ENCODE results near the gene NRCAM.

The NRCAM gene

DNA sequence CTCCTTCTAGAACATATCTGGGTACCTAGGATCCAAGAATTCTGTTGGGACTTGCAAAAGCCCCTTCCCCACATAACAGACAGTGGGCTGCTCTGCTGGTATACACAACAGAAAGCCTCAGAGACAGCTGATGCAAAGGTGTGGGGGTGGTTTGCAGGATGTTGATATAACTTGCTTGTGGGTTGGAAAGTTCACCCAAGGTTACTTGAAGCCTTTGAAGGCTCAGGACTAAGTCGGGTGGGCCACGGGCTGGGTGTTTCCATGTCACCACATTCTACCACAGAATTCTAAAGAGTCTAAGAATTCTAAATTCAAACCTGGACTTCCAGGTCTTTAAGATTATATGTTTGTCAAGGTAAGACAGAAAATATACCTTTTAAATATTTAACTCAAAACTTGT, 7.4 kb upstream of the NRCAM start (continued):
- TF ChIP-seq, protein P1, sequence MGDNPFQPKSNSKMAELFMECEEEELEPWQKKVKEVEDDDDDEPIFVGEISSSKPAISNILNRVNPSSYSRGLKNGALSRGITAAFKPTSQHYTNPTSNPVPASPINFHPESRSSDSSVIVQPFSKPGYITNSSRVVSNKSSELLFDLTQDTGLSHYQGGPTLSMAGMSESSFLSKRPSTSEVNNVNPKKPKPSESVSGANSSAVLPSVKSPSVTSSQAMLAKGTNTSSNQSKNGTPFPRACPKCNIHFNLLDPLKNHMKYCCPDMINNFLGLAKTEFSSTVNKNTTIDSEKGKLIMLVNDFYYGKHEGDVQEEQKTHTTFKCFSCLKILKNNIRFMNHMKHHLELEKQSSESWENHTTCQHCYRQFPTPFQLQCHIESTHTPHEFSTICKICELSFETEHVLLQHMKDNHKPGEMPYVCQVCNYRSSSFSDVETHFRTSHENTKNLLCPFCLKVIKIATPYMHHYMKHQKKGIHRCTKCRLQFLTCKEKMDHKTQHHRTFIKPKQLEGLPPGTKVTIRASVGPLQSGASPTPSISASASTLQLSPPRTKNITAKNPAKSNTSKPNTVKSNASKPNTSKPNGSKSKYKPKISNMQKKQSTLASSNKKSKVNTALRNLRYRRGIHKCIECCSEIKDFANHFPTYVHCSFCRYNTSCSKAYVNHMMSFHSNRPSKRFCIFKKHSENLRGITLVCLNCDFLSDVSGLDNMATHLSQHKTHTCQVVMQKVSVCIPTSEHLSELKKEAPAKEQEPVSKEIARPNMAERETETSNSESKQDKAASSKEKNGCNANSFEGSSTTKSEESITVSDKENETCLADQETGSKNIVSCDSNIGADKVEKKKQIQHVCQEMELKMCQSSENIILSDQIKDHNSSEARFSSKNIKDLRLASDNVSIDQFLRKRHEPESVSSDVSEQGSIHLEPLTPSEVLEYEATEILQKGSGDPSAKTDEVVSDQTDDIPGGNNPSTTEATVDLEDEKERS (tag by site-specific recombination; IDR thresholded peaks at IDR 0.05): no peak

DNA sequence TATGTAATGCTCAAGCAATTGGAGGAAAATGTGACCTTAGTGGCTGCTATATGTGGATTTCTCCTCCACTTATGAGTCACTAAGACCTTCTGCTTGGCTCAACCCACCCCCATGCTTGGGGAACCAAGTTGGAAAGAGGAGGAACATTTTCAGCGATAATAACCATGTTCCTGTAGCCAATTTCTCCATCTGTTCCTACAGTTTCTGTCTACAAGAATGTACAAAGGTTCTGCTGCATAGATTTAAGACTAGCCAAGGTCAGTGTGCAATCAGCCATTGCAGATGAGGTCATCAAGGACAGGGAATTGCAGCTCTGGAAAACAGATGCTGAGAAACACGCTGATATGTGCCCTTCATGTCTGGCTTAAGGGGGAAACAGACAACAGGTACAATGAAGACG, 5.6 kb upstream of the NRCAM start:
- H3K9me3 ChIP-seq (ENCODE audit: control insufficient read depth, insufficient read depth, low read depth, low read length): no peaks in the 10 kb centered on the region
- TF ChIP-seq ZBTB17 (tag by site-specific recombination; IDR thresholded peaks at IDR 0.05) (peak; percentile 38; the same call in 1 of the 2 replicates), ZNF138 (tag by site-specific recombination; IDR thresholded peaks at IDR 0.05; ENCODE audit: borderline replicate concordance) (no peak), SCRT2 (tag by site-specific recombination; IDR thresholded peaks at IDR 0.05) (no peak), ZNF354C (tag by site-specific recombination; IDR thresholded peaks at IDR 0.05; ENCODE audit: borderline replicate concordance, low read depth) (no peak), ZNF571 (tag by site-specific recombination; IDR thresholded peaks at IDR 0.05) (no peak), ZNF350 (tag by site-specific recombination; IDR thresholded peaks at IDR 0.05) (no peak)
- TF ChIP-seq, protein P2, sequence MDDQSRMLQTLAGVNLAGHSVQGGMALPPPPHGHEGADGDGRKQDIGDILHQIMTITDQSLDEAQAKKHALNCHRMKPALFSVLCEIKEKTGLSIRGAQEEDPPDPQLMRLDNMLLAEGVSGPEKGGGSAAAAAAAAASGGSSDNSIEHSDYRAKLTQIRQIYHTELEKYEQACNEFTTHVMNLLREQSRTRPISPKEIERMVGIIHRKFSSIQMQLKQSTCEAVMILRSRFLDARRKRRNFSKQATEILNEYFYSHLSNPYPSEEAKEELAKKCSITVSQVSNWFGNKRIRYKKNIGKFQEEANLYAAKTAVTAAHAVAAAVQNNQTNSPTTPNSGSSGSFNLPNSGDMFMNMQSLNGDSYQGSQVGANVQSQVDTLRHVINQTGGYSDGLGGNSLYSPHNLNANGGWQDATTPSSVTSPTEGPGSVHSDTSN (CRISPR knock-in tag; IDR thresholded peaks at IDR 0.05): no peak
- TF ChIP-seq, protein P3, sequence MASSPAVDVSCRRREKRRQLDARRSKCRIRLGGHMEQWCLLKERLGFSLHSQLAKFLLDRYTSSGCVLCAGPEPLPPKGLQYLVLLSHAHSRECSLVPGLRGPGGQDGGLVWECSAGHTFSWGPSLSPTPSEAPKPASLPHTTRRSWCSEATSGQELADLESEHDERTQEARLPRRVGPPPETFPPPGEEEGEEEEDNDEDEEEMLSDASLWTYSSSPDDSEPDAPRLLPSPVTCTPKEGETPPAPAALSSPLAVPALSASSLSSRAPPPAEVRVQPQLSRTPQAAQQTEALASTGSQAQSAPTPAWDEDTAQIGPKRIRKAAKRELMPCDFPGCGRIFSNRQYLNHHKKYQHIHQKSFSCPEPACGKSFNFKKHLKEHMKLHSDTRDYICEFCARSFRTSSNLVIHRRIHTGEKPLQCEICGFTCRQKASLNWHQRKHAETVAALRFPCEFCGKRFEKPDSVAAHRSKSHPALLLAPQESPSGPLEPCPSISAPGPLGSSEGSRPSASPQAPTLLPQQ (tag by site-specific recombination; IDR thresholded peaks at IDR 0.05): peak; percentile 61; the same call in 1 of the 2 replicates
- TF ChIP-seq, protein P4, sequence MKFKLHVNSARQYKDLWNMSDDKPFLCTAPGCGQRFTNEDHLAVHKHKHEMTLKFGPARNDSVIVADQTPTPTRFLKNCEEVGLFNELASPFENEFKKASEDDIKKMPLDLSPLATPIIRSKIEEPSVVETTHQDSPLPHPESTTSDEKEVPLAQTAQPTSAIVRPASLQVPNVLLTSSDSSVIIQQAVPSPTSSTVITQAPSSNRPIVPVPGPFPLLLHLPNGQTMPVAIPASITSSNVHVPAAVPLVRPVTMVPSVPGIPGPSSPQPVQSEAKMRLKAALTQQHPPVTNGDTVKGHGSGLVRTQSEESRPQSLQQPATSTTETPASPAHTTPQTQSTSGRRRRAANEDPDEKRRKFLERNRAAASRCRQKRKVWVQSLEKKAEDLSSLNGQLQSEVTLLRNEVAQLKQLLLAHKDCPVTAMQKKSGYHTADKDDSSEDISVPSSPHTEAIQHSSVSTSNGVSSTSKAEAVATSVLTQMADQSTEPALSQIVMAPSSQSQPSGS (tag by site-specific recombination; IDR thresholded peaks at IDR 0.05; ENCODE audit: low read depth): peak; percentile 73; the same call in 1 of the 2 replicates
- H3K36me3 ChIP-seq (ENCODE audit: control insufficient read depth in 2 of 2, insufficient read depth in 1 of 2, low read length in 2 of 2): no peaks in the 10 kb centered on the region
- CTCF ChIA-PET: interaction anchor here (0.8 kb wide), 3 partner anchors 8 to 1311 kb away, joined by 3 to 5 read pairs (median 4); no protein-coding TSS in a partner anchor
- no peak overlapping the region for H3K4me3 ChIP-seq (ENCODE audit: low read depth, low read length)
- H3K4me1 ChIP-seq (ENCODE audit: control insufficient read depth, insufficient read depth, low read length): no peaks in the 10 kb centered on the region; the same call in 1 of the 2 replicates
- H3K27ac ChIP-seq (ENCODE audit: extremely low read depth, low read depth, low read length): no peak overlapping the region
- POLR2A ChIA-PET: no interaction called here

DNA sequence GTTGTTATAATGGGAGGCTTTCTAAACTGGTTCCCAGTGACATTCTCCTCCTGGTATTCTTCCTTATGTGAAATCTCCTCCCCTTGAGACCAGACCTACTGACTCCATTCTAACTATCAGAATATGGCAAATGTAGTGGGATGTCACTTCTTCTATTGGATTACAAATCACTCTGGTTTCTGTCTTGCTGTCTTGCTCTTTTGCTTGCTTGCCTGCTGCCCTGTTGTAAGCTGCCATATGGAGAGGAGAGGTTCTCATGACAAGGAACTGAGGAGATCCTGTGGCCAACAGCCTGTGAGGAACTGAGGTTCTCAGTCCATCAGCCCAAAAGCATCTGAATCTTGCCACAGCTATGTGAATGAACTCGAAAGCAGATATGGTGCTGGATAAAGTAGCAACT, 4.7 kb upstream of the NRCAM start:
- CTCF ChIA-PET: interaction anchor here (0.6 to 2.6 kb wide), 11 partner anchors 7 to 281 kb away, joined by 3 to 18 read pairs (median 3); no protein-coding TSS in a partner anchor
- POLR2A ChIA-PET: no interaction called here

More for the DNA sequence above, 4.7 kb upstream of the NRCAM start:
- Histone ChIP-seq H3K27ac (ENCODE audit: extremely low read depth, low read depth, low read length) (no peak overlapping the region), H3K4me1 (ENCODE audit: control insufficient read depth, insufficient read depth, low read length) (no peaks in the 10 kb centered on the region; the same call in 1 of the 2 replicates), H3K36me3 (ENCODE audit: control insufficient read depth in 2 of 2, insufficient read depth in 1 of 2, low read length in 2 of 2) (no peaks in the 10 kb centered on the region), H3K9me3 (ENCODE audit: control insufficient read depth, insufficient read depth, low read depth, low read length) (no peaks in the 10 kb centered on the region), H3K4me3 (ENCODE audit: low read depth, low read length) (no peak overlapping the region)
- TF ChIP-seq, protein P5, sequence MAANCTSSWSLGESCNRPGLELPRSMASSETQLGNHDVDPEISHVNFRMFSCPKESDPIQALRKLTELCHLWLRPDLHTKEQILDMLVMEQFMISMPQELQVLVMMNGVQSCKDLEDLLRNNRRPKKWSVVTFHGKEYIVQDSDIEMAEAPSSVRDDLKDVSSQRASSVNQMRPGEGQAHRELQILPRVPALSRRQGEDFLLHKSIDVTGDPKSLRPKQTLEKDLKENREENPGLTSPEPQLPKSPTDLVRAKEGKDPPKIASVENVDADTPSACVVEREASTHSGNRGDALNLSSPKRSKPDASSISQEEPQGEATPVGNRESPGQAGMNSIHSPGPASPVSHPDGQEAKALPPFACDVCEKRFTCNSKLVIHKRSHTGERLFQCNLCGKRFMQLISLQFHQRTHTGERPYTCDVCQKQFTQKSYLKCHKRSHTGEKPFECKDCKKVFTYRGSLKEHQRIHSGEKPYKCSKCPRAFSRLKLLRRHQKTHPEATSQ (tag by site-specific recombination; IDR thresholded peaks at IDR 0.05): no peak
- no peak for TF ChIP-seq ZNF23 (tag by site-specific recombination; IDR thresholded peaks at IDR 0.05; ENCODE audit: borderline replicate concordance)
- no peak for TF ChIP-seq ZNF768 (tag by site-specific recombination; IDR thresholded peaks at IDR 0.05)
- no peak for TF ChIP-seq KLF16 (tag by site-specific recombination; IDR thresholded peaks at IDR 0.05)
- no peak for TF ChIP-seq ZNF221 (tag by site-specific recombination; IDR thresholded peaks at IDR 0.05; ENCODE audit: borderline replicate concordance)
